ENCODE data around the gene ZFYVE19. TPM values are rescaled to one million over a fixed set of nuclear protein-coding genes. Genes with fewer than 3 reads are reported as not detected.

The ZFYVE19 gene
- total and polyA plus RNA-seq, 2 of the 13 experiments (the other 11 are each of a cell fraction or from before 2014, with no cell fraction given) = 23.3 to 44.0 TPM

- TF ChIP-seq KIAA2018 (CRISPR knock-in tag; IDR thresholded peaks at IDR 0.05; ENCODE audit: borderline replicate concordance) (0 out of 2 replicates have a peak, but pooled peaks have one; percentile 76), KAT8 (CRISPR knock-in tag; IDR thresholded peaks at IDR 0.05) (peak; percentile 82), SP2 (CRISPR knock-in tag; IDR thresholded peaks at IDR 0.05) (no peak), ZBTB46 (CRISPR knock-in tag; IDR thresholded peaks at IDR 0.05; ENCODE audit: borderline replicate concordance) (peak; percentile 27; the same call in 1 of the 2 replicates), RBM39 (IDR thresholded peaks at IDR 0.05; ENCODE audit: low read depth, low read length, poor library complexity, severe bottlenecking) (peak; percentile 41), CENPT (CRISPR knock-in tag; IDR thresholded peaks at IDR 0.05; ENCODE audit: low read depth) (no peak), ZGPAT (CRISPR knock-in tag; IDR thresholded peaks at IDR 0.05) (peak; percentile 54; the same call in 1 of the 2 replicates), GABPA (IDR thresholded peaks at IDR 0.05; ENCODE audit: low read depth, low read length) (peak; percentile 36; the same call in 1 of the 2 replicates), GABPA (CRISPR knock-in tag; IDR thresholded peaks at IDR 0.05; ENCODE audit: low read depth) (peak; percentile 84), HNF1A (IDR thresholded peaks at IDR 0.05; ENCODE audit: low read depth) (peak; percentile 28; the same call in 1 of the 2 replicates), HNF1A (CRISPR knock-in tag; IDR thresholded peaks at IDR 0.05; ENCODE audit: borderline replicate concordance) (peak; percentile 54; the same call in 1 of the 2 replicates), STAT5B (CRISPR knock-in tag; IDR thresholded peaks at IDR 0.05) (0 out of 2 replicates have a peak, but pooled peaks have one; percentile 25)
Measured at GRCh38 chr15:40807028-40807887, at the start of gene ZFYVE19, which contains the start of gene DNAJC17 (continued).

All from HepG2 (cell line).